ENCODE results near the gene KCNIP4.

Gene KCNIP4

DNA sequence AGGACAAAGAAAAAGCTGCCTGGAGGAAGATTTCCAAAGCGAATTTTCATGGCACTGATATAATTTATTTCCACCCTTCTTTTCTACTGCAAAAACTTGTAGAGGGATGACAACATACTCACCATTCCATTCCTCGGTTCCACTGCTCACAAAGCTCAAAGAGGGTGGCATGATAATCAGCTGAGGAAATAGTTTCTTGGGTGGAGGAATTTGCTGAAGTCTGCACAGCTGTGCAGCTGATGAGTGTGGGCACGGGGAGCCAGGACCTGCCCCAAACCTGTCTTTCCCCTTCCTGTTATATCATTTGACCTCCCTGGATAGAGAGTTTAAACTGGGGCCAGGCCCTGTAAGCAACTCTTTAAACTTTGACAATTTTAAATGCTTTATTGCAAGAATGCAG, 1087.7 kb downstream of the KCNIP4 start:
- H3K4me3 ChIP-seq (ENCODE audit: low read length), result no peak overlapping the region
- DNase-seq (ENCODE audit: low read depth), result no peak
- TF ChIP-seq, protein P1, sequence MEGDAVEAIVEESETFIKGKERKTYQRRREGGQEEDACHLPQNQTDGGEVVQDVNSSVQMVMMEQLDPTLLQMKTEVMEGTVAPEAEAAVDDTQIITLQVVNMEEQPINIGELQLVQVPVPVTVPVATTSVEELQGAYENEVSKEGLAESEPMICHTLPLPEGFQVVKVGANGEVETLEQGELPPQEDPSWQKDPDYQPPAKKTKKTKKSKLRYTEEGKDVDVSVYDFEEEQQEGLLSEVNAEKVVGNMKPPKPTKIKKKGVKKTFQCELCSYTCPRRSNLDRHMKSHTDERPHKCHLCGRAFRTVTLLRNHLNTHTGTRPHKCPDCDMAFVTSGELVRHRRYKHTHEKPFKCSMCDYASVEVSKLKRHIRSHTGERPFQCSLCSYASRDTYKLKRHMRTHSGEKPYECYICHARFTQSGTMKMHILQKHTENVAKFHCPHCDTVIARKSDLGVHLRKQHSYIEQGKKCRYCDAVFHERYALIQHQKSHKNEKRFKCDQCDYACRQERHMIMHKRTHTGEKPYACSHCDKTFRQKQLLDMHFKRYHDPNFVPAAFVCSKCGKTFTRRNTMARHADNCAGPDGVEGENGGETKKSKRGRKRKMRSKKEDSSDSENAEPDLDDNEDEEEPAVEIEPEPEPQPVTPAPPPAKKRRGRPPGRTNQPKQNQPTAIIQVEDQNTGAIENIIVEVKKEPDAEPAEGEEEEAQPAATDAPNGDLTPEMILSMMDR (IDR thresholded peaks at IDR 0.05; ENCODE audit: insufficient read depth, low read depth, low read length, missing control alignments), result no peak

DNA sequence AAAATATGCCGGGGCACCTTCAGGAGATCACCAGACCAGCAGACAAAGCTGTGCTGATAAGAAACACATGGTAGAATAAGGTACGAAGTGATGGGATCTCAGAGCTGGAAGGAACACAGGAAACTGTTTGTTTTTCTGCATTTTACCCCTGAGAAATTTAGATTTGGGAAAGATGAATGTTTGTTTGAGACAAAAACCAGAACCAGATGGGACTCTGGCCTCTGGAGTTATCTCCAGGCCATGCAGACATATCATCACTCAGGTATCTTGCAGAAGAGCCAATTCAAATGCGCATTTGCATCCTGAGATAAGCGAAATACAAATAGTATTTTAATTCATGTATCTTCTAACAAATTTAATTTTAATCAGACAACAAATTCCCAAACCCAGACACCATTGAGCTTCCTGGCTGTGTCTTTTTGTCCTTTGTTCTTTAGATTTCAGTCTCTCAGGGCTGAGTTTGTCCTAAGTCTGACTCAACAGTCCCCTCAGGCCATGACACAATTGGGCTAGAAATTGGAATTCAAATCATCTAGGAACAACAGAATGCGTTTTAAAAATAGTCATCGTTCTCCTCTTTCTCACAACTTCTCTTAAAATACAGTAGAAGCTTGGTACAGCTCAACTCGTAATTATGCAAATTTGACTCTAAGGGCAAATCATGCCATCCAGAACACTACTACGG, 1089.3 kb downstream of the KCNIP4 start:
- no peak overlapping the region for H3K4me3 ChIP-seq (ENCODE audit: low read length)
- TF ChIP-seq, protein P1 (IDR thresholded peaks at IDR 0.05; ENCODE audit: insufficient read depth, low read depth, low read length, missing control alignments), result no peak
- no peak for DNase-seq (ENCODE audit: low read depth)

DNA sequence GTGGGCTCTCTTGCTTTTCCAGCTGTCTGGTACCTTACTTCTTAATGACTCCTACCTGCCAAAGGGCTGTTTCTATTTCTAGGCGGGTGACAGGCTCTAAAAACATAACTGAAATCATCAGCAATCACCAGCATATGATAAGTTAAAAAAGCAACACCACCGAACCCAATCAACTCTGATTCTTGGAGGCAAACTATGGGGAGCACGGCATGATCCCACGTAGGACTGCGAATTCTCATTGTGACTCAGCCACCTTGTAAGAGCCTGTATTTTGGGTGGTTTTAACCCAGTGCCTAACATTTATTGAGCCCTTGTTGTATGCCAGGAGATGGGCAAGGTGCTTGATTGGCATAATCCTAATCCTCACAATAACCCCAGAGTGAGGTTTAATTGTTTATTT, 1091.5 kb downstream of the KCNIP4 start:
- no peak for DNase-seq (ENCODE audit: low read depth)
- TF ChIP-seq, protein P1 (IDR thresholded peaks at IDR 0.05; ENCODE audit: insufficient read depth, low read depth, low read length, missing control alignments), result no peak
- H3K4me3 ChIP-seq (ENCODE audit: low read length), result no peak overlapping the region

DNA sequence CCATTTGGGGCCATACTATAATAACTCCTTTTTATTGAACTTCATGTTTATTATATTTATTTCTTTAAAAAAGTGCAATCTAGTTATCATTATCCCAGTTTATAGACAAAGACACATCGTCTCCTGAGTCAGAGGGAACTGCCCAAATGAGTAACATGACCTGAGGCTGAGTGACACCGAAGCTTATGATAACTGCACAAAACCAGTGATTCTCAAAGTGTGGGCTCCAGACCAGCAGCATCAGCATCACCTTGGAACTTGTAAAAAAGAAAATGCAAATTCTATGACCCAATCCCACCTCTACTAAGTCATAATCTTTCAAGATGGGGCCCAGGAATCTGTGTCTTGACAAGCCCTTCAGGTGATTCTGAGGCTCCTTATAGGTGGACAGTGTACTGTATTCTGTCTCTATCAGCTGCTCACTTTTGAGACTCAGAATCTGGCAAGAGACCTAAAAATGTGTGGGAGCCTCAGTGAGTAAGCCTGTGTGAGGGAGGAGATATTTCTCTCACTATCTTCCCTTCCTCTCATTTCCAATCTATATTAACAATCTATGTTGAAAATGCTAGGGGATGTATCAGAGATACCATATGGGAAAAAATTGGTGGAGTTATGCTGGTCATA, 1101.3 kb downstream of the KCNIP4 start:
- TF ChIP-seq, protein P1 (IDR thresholded peaks at IDR 0.05; ENCODE audit: insufficient read depth, low read depth, low read length, missing control alignments), result no peak
- peak; percentile 84 for DNase-seq (ENCODE audit: low read depth)
- H3K4me3 ChIP-seq (ENCODE audit: low read length), result no peak overlapping the region

DNA sequence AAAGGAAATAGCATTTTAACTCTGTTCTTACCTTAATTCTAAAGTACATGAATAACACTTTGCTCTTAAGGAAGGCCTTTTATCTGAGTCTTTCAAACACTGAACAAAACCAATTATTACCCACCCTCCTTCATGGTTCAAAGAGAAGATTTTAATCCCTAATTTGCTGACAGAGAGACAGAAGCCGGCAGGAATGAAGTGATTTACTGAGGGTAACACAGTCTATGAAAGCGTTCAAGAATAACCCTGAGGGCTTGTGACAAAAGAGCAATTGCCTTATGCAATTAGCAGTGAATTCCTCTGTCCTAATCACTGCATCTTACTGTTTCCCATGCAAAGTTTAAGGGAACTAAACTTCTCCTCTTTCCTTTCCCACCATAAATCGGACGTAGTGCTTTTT, 1104.3 kb downstream of the KCNIP4 start:
- TF ChIP-seq, protein P1 (IDR thresholded peaks at IDR 0.05; ENCODE audit: insufficient read depth, low read depth, low read length, missing control alignments), result no peak

DNA sequence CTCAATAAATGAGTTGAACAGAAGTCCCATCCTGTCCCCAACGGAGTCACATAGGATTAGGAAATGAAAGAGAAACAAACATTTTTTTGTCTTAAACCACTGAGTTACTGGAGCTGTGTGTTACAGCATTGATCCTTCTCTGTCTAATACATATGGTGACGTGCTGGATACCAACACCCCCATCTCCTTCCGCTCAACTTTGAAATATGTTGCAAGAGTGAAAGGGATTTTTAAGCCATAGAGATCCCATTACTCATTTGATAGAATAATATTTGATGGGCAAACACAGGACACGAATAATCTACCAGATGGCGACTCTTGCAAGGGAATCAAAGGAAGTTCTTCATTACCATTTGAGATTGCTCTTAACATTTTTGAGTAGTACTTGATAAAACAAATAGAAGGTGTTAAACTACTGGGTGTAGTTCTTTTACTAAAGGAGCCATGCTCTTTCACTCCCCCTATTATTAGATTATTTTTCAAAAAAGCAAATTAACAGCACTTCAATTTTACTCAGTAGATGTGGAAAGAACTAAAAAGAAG, 1107.9 kb downstream of the KCNIP4 start:
- DNase-seq (ENCODE audit: low read depth), result peak; percentile 44
- TF ChIP-seq, protein P1 (IDR thresholded peaks at IDR 0.05; ENCODE audit: insufficient read depth, low read depth, low read length, missing control alignments), result no peak
- H3K4me3 ChIP-seq (ENCODE audit: low read length), result no peak overlapping the region

More for the DNA sequence above, 1104.3 kb downstream of the KCNIP4 start:
- DNase-seq (ENCODE audit: low read depth), result peak; percentile 57
- H3K4me3 ChIP-seq (ENCODE audit: low read length), result no peak overlapping the region
